Lower leg skin (tissue), 3 donors: ENCODE data around the gene ARHGAP30.

ENCODE experiments used
- POLR2A ChIP-seq, 2 donors: fragments of 450-650 bp; IDR thresholded peaks; one replicate each; pipeline ENCODE4 v1.6.1; 2016 to 2017; ENCODE audit warnings: antibody characterized with exemption in 2 of 2, mild to moderate bottlenecking in 1 of 2, moderate library complexity in 1 of 2
- TF ChIP-seq, protein P1 (sequence below), 3 donors: fragments of 450-650 bp; IDR thresholded peaks; one replicate each; pipeline ENCODE4 v1.5.1; 2016; ENCODE audit warnings: antibody characterized with exemption in 3 of 3, mild to moderate bottlenecking in 3 of 3, moderate library complexity in 2 of 3

DNA sequence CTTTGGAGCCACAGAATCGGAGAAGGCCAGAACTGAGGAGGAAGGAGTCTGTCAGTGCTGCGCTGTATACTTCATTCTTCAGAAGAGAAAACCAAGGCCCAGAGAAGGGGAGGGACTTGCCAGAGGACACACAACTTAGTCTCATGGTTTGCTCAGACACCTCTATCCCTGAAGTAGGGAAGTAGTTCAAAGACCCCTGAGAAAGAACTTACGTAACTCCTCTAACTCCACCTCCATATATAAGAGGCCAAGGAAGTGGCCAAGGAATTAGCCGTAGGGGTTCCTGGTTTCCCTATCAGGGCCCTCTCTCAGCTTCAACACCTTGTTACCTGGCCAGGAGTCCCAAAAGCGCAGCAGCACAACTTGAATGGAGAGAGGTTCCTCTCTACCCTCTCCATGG lies 20.2 kb upstream of the ARHGAP30 start:
- TF ChIP-seq, protein P1, sequence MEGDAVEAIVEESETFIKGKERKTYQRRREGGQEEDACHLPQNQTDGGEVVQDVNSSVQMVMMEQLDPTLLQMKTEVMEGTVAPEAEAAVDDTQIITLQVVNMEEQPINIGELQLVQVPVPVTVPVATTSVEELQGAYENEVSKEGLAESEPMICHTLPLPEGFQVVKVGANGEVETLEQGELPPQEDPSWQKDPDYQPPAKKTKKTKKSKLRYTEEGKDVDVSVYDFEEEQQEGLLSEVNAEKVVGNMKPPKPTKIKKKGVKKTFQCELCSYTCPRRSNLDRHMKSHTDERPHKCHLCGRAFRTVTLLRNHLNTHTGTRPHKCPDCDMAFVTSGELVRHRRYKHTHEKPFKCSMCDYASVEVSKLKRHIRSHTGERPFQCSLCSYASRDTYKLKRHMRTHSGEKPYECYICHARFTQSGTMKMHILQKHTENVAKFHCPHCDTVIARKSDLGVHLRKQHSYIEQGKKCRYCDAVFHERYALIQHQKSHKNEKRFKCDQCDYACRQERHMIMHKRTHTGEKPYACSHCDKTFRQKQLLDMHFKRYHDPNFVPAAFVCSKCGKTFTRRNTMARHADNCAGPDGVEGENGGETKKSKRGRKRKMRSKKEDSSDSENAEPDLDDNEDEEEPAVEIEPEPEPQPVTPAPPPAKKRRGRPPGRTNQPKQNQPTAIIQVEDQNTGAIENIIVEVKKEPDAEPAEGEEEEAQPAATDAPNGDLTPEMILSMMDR (IDR thresholded peaks at IDR 0.05): no peak
- no peak for TF ChIP-seq POLR2A (IDR thresholded peaks at IDR 0.05)
